ENCODE data around the gene SH3PXD2A.

- TF ChIP-seq, protein P1, sequence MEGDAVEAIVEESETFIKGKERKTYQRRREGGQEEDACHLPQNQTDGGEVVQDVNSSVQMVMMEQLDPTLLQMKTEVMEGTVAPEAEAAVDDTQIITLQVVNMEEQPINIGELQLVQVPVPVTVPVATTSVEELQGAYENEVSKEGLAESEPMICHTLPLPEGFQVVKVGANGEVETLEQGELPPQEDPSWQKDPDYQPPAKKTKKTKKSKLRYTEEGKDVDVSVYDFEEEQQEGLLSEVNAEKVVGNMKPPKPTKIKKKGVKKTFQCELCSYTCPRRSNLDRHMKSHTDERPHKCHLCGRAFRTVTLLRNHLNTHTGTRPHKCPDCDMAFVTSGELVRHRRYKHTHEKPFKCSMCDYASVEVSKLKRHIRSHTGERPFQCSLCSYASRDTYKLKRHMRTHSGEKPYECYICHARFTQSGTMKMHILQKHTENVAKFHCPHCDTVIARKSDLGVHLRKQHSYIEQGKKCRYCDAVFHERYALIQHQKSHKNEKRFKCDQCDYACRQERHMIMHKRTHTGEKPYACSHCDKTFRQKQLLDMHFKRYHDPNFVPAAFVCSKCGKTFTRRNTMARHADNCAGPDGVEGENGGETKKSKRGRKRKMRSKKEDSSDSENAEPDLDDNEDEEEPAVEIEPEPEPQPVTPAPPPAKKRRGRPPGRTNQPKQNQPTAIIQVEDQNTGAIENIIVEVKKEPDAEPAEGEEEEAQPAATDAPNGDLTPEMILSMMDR (IDR thresholded peaks at IDR 0.05), result no peak
- no peak for TF ChIP-seq EZH2 (IDR thresholded peaks at IDR 0.05)
Observed at GRCh38 chr10:103648636-103649532, 206.5 kb downstream of the SH3PXD2A start.

Data from neural progenitor cell (in vitro differentiated cells).